SJCRH30 (cell line): Measurements from ENCODE around the gene PSMD14. TPM values are rescaled to one million over a fixed set of nuclear protein-coding genes. Genes with fewer than 3 reads are reported as not detected.
"Not testable (repeated sequence)": the region's sequence is repeated elsewhere in the genome, so short reads cannot be mapped to it uniquely, and the experiment has no call there.

ENCODE experiments used
- DNase-seq, 2 experiments: peaks; one replicate each; pipeline ENCODE4 v3.0.0-alpha.2; 2015 to 2020
- H3K27ac ChIP-seq: fragments of 250-450 bp; sonication (Bioruptor Pico); 2 replicates; pipeline ENCODE4 v1.5.1; 2020; ENCODE audit warnings: mild to moderate bottlenecking, moderate library complexity
- H3K27me3 ChIP-seq: fragments of 250-450 bp; sonication (Bioruptor Pico); 2 replicates; pipeline ENCODE4 v1.5.1; 2020; ENCODE audit warnings: mild to moderate bottlenecking, moderate library complexity
- H3K36me3 ChIP-seq: fragments of 250-450 bp; sonication (Bioruptor Pico); 2 replicates; pipeline ENCODE4 v1.5.1; 2020; ENCODE audit warnings: mild to moderate bottlenecking, moderate library complexity
- H3K4me1 ChIP-seq: fragments of 250-450 bp; sonication (Bioruptor Pico); 2 replicates; pipeline ENCODE4 v1.5.1; 2020; ENCODE audit warnings: mild to moderate bottlenecking, moderate library complexity
- H3K4me3 ChIP-seq: fragments of 250-450 bp; sonication (Bioruptor Pico); 2 replicates; pipeline ENCODE4 v1.5.1; 2020; ENCODE audit warnings: mild to moderate bottlenecking, moderate library complexity
- H3K9me3 ChIP-seq: fragments of 250-450 bp; sonication (Bioruptor Pico); replicated peaks from 2 replicates; pipeline ENCODE4 v1.5.1; 2020; ENCODE audit warnings: mild to moderate bottlenecking, moderate library complexity
- total RNA-seq: library from RNA; depleted of rRNA; stranded (reverse); fragments of >200 nt; shearing (Covaris generic); gene quantifications from 2 replicates; pipeline ENCODE4 v1.2.3, GENCODE V29; 2014

Gene PSMD14
- total RNA-seq, 1 experiment from 2014 or later, result 105 TPM

GRCh38 chr2:161315380-161315779 is 7.2 kb downstream of the PSMD14 start:
- Histone ChIP-seq H3K27me3 (no peaks in the 10 kb centered on the region), H3K9me3 (no peaks in the 10 kb centered on the region), H3K4me1 (no peaks in the 10 kb centered on the region), H3K27ac (no peak overlapping the region), H3K36me3 (peaks cover 23% of the 10 kb centered on the region), H3K4me3 (no peak overlapping the region)
- DNase-seq, result no peak

- Histone ChIP-seq H3K36me3 (peaks cover 27% of the 10 kb centered on the region), H3K4me1 (no peaks in the 10 kb centered on the region), H3K4me3 (no peak overlapping the region), H3K27ac (no peak overlapping the region), H3K9me3 (no peaks in the 10 kb centered on the region), H3K27me3 (no peaks in the 10 kb centered on the region)
- no peak for DNase-seq
Measured at GRCh38 chr2:161316701-161317100, 8.5 kb downstream of the PSMD14 start.

- DNase-seq, result no peak
- H3K36me3 ChIP-seq, result peaks cover 44% of the 10 kb centered on the region
- no peaks in the 10 kb centered on the region for H3K27me3 ChIP-seq
Measured at GRCh38 chr2:161321944-161322648, 13.9 kb downstream of the PSMD14 start.

GRCh38 chr2:161324876-161325275 is 16.7 kb downstream of the PSMD14 start:
- Histone ChIP-seq H3K36me3 (peaks cover 44% of the 10 kb centered on the region), H3K27ac (no peak overlapping the region), H3K9me3 (no peaks in the 10 kb centered on the region), H3K4me1 (no peaks in the 10 kb centered on the region), H3K27me3 (no peaks in the 10 kb centered on the region), H3K4me3 (no peak overlapping the region)
- no peak for DNase-seq

More at GRCh38 chr2:161321944-161322648, 13.9 kb downstream of the PSMD14 start:
- Histone ChIP-seq H3K9me3 (no peaks in the 10 kb centered on the region), H3K4me1 (no peaks in the 10 kb centered on the region), H3K27ac (no peak overlapping the region), H3K4me3 (no peak overlapping the region)

GRCh38 chr2:161327582-161327981 is 19.4 kb downstream of the PSMD14 start:
- Histone ChIP-seq H3K27me3 (no peaks in the 10 kb centered on the region), H3K27ac (no peak overlapping the region), H3K36me3 (peaks cover 41% of the 10 kb centered on the region), H3K4me3 (no peak overlapping the region), H3K9me3 (no peaks in the 10 kb centered on the region), H3K4me1 (no peaks in the 10 kb centered on the region)
- no peak for DNase-seq

- Histone ChIP-seq H3K27ac (no peak overlapping the region), H3K9me3 (no peaks in the 10 kb centered on the region; the same call in 1 of the 2 replicates)
- peak in 1 of 2 experiments; percentile 15 for DNase-seq
Measured at GRCh38 chr2:161332371-161332967, 24.2 kb downstream of the PSMD14 start.

GRCh38 chr2:161335626-161336025 is 27.4 kb downstream of the PSMD14 start:
- Histone ChIP-seq H3K27me3 (no peaks in the 10 kb centered on the region), H3K36me3 (peaks cover 10% of the 10 kb centered on the region), H3K27ac (no peak overlapping the region), H3K9me3 (no peaks in the 10 kb centered on the region; the same call in 1 of the 2 replicates), H3K4me3 (no peak overlapping the region), H3K4me1 (no peaks in the 10 kb centered on the region)
- no peak for DNase-seq

More at GRCh38 chr2:161332371-161332967, 24.2 kb downstream of the PSMD14 start:
- Histone ChIP-seq H3K27me3 (no peaks in the 10 kb centered on the region), H3K36me3 (peaks cover 20% of the 10 kb centered on the region), H3K4me1 (no peaks in the 10 kb centered on the region), H3K4me3 (no peak overlapping the region)

GRCh38 chr2:161337247-161337646 is 29.0 kb downstream of the PSMD14 start:
- H3K27me3 ChIP-seq, result no peaks in the 10 kb centered on the region
- peaks cover 13% of the 10 kb centered on the region; the same call in 1 of the 2 replicates for H3K36me3 ChIP-seq
- H3K4me1 ChIP-seq, result no peaks in the 10 kb centered on the region
- no peaks in the 10 kb centered on the region; the same call in 1 of the 2 replicates for H3K9me3 ChIP-seq
- no peak overlapping the region for H3K4me3 ChIP-seq
- no peak overlapping the region for H3K27ac ChIP-seq
- DNase-seq, result no peak

- H3K4me1 ChIP-seq, DNase-seq, H3K27ac ChIP-seq, H3K27me3 ChIP-seq, H3K9me3 ChIP-seq, H3K4me3 ChIP-seq: not testable (repeated sequence)
- H3K36me3 ChIP-seq, result peaks cover 17% of the 10 kb centered on the region
Measured at GRCh38 chr2:161339532-161339931, 31.3 kb downstream of the PSMD14 start.

GRCh38 chr2:161340930-161341413 is 32.7 kb downstream of the PSMD14 start:
- H3K27me3 ChIP-seq, H3K4me1 ChIP-seq, H3K27ac ChIP-seq, H3K4me3 ChIP-seq, H3K9me3 ChIP-seq: not testable (repeated sequence)
- peak in 1 of 2 experiments; percentile 12 for DNase-seq
- peaks cover 21% of the 10 kb centered on the region for H3K36me3 ChIP-seq

GRCh38 chr2:161343235-161343634 is 35.0 kb downstream of the PSMD14 start:
- Histone ChIP-seq H3K9me3 (peaks cover 2% of the 10 kb centered on the region; the same call in 1 of the 2 replicates), H3K4me3 (no peak overlapping the region), H3K36me3 (peaks cover 18% of the 10 kb centered on the region), H3K27ac (no peak overlapping the region), H3K27me3 (no peaks in the 10 kb centered on the region), H3K4me1 (no peaks in the 10 kb centered on the region)
- DNase-seq, result no peak

- Histone ChIP-seq H3K4me3 (no peak overlapping the region), H3K27ac (no peak overlapping the region), H3K27me3 (no peaks in the 10 kb centered on the region), H3K9me3 (peaks cover 2% of the 10 kb centered on the region; the same call in 1 of the 2 replicates), H3K36me3 (peaks cover 16% of the 10 kb centered on the region), H3K4me1 (no peaks in the 10 kb centered on the region)
- DNase-seq, result no peak
Measured at GRCh38 chr2:161344692-161345091, 36.5 kb downstream of the PSMD14 start.

GRCh38 chr2:161351678-161352077 is 43.5 kb downstream of the PSMD14 start:
- DNase-seq, result no peak
- Histone ChIP-seq H3K4me1 (no peaks in the 10 kb centered on the region), H3K27me3 (no peaks in the 10 kb centered on the region), H3K9me3 (no peaks in the 10 kb centered on the region), H3K4me3 (no peak overlapping the region), H3K36me3 (no peaks in the 10 kb centered on the region; the same call in 1 of the 2 replicates), H3K27ac (no peak overlapping the region)

GRCh38 chr2:161352719-161353118 is 44.5 kb downstream of the PSMD14 start:
- no peaks in the 10 kb centered on the region for H3K27me3 ChIP-seq
- no peaks in the 10 kb centered on the region for H3K4me1 ChIP-seq
- no peaks in the 10 kb centered on the region for H3K9me3 ChIP-seq
- DNase-seq, result peak in 1 of 2 experiments; percentile 30
- H3K27ac ChIP-seq, result no peak overlapping the region
- H3K36me3 ChIP-seq, result no peaks in the 10 kb centered on the region; the same call in 1 of the 2 replicates
- no peak overlapping the region for H3K4me3 ChIP-seq

GRCh38 chr2:161353543-161353942 is 45.3 kb downstream of the PSMD14 start:
- Histone ChIP-seq H3K4me3 (no peak overlapping the region), H3K27me3 (no peaks in the 10 kb centered on the region), H3K27ac (no peak overlapping the region), H3K4me1 (no peaks in the 10 kb centered on the region), H3K9me3 (no peaks in the 10 kb centered on the region), H3K36me3 (no peaks in the 10 kb centered on the region; the same call in 1 of the 2 replicates)
- no peak for DNase-seq
